Right cardiac atrium (tissue), 5 donors: ENCODE data around the gene ASZ1. TPM values are rescaled to one million over a fixed set of nuclear protein-coding genes. Genes with fewer than 3 reads are reported as not detected.
"Not testable (repeated sequence)": the region's sequence is repeated elsewhere in the genome, so short reads cannot be mapped to it uniquely, and the experiment has no call there.

Experiments
- ATAC-seq, 2 donors: fragments of 200-7000 bp; cut with Tn5 transposase; one replicate each; pipeline versions ENCODE4 v1.8.0 to v1.9.1; 2020; ENCODE audit warnings: moderate library complexity in 2 of 2, mild to moderate bottlenecking in 1 of 2
- DNase-seq, 3 donors: peaks; one replicate each; pipeline ENCODE4 v3.0.0-alpha.2; 2020
- H3K27ac ChIP-seq: one replicate; pipeline ENCODE4 v1.5.1; 2013; ENCODE audit warnings: mild to moderate bottlenecking, low read length, control low read depth, moderate library complexity
- H3K27me3 ChIP-seq: one replicate; pipeline ENCODE4 v1.6.1; 2013; ENCODE audit not compliant: control insufficient read depth, insufficient read depth
- H3K4me1 ChIP-seq: one replicate; pipeline ENCODE4 v1.6.1; 2013; ENCODE audit warnings: low read length; ENCODE audit not compliant: control insufficient read depth, insufficient read depth
- H3K4me3 ChIP-seq: one replicate; pipeline ENCODE4 v1.5.1; 2013; ENCODE audit warnings: low read length, control low read depth
- H3K9me3 ChIP-seq: one replicate; pipeline ENCODE4 v1.6.1; 2013; ENCODE audit warnings: low read length; ENCODE audit not compliant: control insufficient read depth
- WGBS: extraction: QIAGEN DNeasy Blood & Tissue Kit; methylation state at CpG from one replicate; pipeline ENCODE4 v1.1.7; 2013; 5-methylcytosine and 5-hydroxymethylcytosine counted together
- intact Hi-C, 4 donors: fragments of 100-400 bp; cut with DNase I; formaldehyde crosslinking; loops; one replicate each; pipeline versions ENCODE4 v1.11.0 to v1.14.0; 2022 to 2023
- polyA plus RNA-seq: library from polyadenylated mRNA; stranded (reverse); fragments of 200-250 nt; gene quantifications from one replicate; pipeline ENCODE4 v1.2.3, GENCODE V29; 2013
- total RNA-seq, 4 donors: library from RNA; stranded (reverse); fragmentation: NEBNext Ultra II Directional; extraction: Animal tissue kit (Norgen Biotek cat#: 25700); gene quantifications; one replicate each; pipeline ENCODE4 v1.2.1, GENCODE V29; 2021
- donor health status: healthy with polysubstance abuse.
- donor health status: DM: no; HTN: yes; CAD: no.
- donor health status: DM: no; HTN: no; CAD: no.
- donor health status: DM: no; HTN: yes; CAD: no; lungs with severe emphysema.
- donor health status: DM: yes; HTN: yes; CAD: no.

ASZ1 gene
- total and polyA plus RNA-seq, 5 donors, result not detected

DNA sequence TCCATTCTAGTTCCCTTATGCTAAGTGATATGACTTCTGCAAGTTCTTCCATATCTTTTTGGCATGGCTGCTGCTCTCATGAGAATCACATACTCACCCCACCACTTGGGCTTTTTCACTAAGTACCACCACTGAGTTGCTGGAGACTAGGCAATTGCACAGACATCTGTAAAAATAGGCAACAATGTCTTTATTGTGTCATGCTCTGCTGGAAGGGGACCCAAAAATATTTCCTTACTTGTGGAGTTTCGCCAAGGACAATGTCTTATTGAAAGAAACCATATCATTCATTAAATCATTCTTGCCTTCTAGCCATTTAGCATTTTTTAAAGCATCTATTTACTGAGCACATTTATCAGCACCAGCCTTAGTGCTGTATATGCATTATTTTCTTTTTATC lies 17.4 kb upstream of the ASZ1 start:
- WGBS, result 60% methylated on average over 1 of the region's 1 CpG
- DNase-seq (no peak), ATAC-seq (no peak)
- Histone ChIP-seq H3K4me1 (no peaks in the 10 kb centered on the region), H3K9me3 (peaks cover 1% of the 10 kb centered on the region), H3K4me3 (no peak overlapping the region), H3K27me3 (no peaks in the 10 kb centered on the region), H3K27ac (no peak overlapping the region)
- intact Hi-C loops, result no loop called here

DNA sequence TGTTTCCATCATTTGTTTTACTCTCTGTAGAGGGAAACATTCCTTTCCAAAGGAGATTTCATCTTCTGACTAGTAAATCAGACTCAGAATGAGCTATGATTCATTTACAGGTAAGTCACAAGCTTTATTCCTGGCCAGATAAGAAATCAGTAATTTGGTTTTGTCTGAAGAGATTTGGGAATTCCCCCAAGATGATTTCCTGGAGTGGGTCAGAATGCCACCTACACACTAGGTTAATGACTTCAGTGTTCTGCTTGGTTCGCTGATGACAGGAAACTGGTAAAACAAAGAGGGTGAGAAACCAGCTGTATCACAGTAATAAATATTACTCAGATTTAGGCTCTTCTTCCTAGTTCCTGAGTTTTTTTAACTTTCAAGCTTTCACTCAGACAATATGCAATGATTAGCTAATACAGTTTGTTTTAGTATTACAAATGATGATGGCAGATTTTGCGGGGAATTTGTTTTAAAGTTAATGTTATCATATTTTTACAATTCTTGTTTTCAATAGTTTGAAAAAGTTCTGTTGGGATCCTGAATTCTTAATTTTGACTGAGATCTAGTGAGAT lies 8.3 kb upstream of the ASZ1 start:
- 67% methylated on average over 2 of the region's 2 CpGs for WGBS
- H3K4me3 ChIP-seq, result no peak overlapping the region
- DNase-seq, result no peak
- no peaks in the 10 kb centered on the region for H3K9me3 ChIP-seq
- no peaks in the 10 kb centered on the region for H3K27me3 ChIP-seq
- H3K4me1 ChIP-seq, result no peaks in the 10 kb centered on the region
- intact Hi-C loops, result no loop called here
- no peak for ATAC-seq
- H3K27ac ChIP-seq, result no peak overlapping the region

DNA sequence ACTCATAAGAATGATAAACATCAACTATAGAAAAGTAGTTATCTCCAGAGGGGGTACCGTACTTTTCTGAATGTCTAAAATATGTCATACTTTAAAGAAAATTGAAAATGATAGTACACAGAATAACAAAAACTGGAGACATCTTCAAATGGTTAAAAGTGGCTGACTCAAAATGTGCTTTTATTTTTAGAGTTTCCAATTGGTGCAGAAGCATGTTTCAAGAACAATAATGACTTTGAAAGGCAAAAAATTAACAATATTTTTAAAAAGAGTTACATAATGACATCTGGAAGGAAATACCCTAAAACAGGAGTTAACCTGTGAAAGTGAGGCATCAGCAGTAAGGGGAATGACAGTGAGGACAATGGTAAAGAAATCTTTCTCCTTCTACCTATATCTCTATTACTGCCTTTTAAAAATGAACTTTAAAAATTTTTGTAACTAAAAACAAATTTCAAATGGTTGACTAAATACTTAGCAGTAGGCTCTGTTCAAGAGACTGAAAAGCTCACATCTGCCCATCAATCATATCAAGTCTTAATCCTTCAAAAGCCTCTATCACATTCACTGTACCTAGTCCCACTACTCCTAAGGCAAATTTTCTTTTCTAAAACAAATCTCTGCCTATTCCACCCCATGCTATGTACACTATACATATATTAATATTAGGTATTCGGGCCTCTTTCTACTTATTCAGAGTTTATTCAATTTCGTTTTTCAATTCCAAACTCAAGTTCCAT lies 3.0 kb downstream of the ASZ1 start:
- 82% methylated on average over 3 of the region's 3 CpGs for WGBS
- intact Hi-C loops, result no loop called here
- no peaks in the 10 kb centered on the region for H3K9me3 ChIP-seq
- no peak overlapping the region for H3K4me3 ChIP-seq
- no peak for DNase-seq
- H3K27ac ChIP-seq, result no peak overlapping the region
- H3K27me3 ChIP-seq, result no peaks in the 10 kb centered on the region
- H3K4me1 ChIP-seq, result no peaks in the 10 kb centered on the region
- no peak for ATAC-seq

DNA sequence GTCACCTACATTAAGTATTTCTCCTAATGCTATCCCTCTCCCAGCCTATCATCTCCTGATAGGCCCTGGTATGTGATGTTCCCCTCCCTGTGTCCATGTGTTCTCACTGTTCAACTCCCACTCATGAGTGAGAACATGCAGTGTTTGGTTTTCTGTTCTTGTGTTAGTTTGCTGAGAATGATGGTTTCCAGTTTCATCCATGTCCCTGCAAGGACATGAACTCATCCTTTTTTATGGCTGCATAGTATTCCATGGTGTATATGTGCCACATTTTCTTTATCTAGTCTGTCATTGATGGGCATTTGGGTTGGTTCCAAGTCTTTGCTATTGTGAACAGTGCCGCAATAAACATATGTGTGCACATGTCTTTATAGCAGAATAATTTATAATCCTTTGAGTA lies 12.7 kb downstream of the ASZ1 start:
- H3K9me3 ChIP-seq, DNase-seq, H3K4me3 ChIP-seq, H3K27me3 ChIP-seq, H3K4me1 ChIP-seq, H3K27ac ChIP-seq, intact Hi-C loops, ATAC-seq: not testable (repeated sequence)
- 91% methylated on average over 1 of the region's 1 CpG for WGBS

DNA sequence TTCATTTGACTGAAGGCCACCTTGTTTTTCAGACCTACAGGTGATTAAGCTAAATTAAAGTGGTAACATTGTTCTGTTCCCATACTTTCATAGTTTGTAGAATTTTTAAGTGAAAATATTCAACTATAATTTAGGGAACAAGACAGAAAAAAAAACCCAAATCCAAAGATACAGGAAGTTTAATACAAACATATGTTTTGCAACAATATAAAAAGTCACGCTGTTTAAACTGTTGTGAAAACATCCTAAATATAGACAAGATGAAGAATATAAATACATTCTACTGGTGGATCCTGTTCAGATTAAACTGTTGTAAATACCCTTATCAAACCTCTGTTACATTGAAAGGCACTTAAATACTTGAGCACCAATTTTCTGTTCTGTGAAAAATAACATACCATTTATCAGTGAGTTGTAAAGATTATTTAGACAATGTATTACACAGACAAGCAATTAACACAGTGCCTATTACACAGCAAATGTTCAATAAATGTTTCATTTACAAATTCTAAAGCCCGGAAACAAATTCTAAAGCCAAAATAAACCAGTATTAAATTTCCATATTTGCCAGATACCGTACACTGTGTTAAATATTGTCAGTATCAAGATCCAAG lies 14.2 kb downstream of the ASZ1 start:
- no peaks in the 10 kb centered on the region for H3K9me3 ChIP-seq
- no peaks in the 10 kb centered on the region for H3K4me1 ChIP-seq
- intact Hi-C loops, result no loop called here
- H3K27me3 ChIP-seq, result no peaks in the 10 kb centered on the region
- no peak overlapping the region for H3K27ac ChIP-seq
- no peak overlapping the region for H3K4me3 ChIP-seq
- 72% methylated on average over 3 of the region's 3 CpGs for WGBS
- DNase-seq, result no peak
- ATAC-seq, result no peak

DNA sequence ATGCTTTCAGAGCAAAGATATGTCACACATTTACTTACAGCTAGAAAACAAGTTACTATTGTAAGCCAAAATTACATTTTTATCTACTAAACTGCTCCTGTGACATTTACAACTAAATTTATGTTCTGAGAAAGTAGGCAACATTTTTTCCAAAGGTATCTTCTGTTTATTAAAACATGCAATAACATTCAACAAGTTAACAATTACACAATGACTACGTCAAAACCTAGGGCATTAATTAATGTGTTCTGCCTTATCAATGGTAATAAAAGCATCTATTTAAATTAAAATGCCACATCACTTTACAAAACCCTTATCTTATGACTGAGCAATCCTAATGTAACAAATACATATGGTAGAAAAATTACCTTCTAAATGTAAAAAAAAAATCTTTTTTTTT lies 14.9 kb downstream of the ASZ1 start:
- no peak for ATAC-seq
- WGBS, result 72% methylated on average over 1 of the region's 1 CpG

DNA sequence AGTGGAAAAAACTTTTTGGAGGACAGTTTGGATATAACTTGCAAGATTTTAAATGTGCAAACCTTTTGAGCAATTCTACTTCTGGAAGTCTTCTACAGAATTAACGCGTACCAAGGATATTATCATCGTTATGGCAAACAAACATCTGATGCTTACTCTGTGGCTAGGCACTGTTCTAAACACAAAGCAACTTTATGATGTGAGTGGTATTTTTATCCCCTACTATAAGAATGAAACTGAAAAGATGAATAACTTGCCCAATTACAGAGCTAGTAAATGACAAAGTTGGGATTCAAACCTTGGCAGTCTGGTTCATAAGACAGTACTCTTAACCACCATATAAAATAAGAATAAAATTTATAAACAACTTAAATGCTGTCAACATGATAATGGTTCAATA lies 15.8 kb downstream of the ASZ1 start:
- ATAC-seq (no peak), DNase-seq (no peak)
- no peaks in the 10 kb centered on the region for H3K9me3 ChIP-seq
- H3K27me3 ChIP-seq, result no peaks in the 10 kb centered on the region
- no peaks in the 10 kb centered on the region for H3K4me1 ChIP-seq
- intact Hi-C loops, result no loop called here
- WGBS, result 84% methylated on average over 3 of the region's 3 CpGs
- no peak overlapping the region for H3K27ac ChIP-seq
- H3K4me3 ChIP-seq, result no peak overlapping the region

More for the DNA sequence above, 14.9 kb downstream of the ASZ1 start:
- Histone ChIP-seq H3K4me3 (no peak overlapping the region), H3K4me1 (no peaks in the 10 kb centered on the region), H3K27ac (no peak overlapping the region), H3K9me3 (no peaks in the 10 kb centered on the region), H3K27me3 (no peaks in the 10 kb centered on the region)
- intact Hi-C loops, result no loop called here
- no peak for DNase-seq

DNA sequence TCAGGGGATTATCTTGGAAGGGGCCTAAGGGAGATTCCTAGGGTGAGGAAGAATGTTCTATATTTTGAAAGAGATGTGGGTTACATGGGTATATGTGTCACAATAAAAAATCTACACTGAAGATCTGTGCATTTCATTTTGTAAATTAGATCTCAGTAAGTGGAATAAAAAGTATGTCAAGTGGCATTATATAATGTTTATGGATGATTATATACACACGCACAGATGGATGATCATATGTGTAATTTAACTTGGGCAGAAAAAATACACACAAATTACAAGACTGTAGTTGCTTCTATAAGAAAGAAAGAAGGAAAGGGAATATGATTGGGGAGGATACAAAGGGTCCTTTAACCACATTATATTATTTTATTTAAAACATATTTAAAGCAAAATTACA lies 18.5 kb downstream of the ASZ1 start:
- intact Hi-C loops, result no loop called here
- 92% methylated on average over 1 of the region's 1 CpG for WGBS
- H3K9me3 ChIP-seq, result no peaks in the 10 kb centered on the region
- DNase-seq, result no peak
- no peak overlapping the region for H3K4me3 ChIP-seq
- no peaks in the 10 kb centered on the region for H3K4me1 ChIP-seq
- no peak overlapping the region for H3K27ac ChIP-seq
- no peak for ATAC-seq
- H3K27me3 ChIP-seq, result no peaks in the 10 kb centered on the region

DNA sequence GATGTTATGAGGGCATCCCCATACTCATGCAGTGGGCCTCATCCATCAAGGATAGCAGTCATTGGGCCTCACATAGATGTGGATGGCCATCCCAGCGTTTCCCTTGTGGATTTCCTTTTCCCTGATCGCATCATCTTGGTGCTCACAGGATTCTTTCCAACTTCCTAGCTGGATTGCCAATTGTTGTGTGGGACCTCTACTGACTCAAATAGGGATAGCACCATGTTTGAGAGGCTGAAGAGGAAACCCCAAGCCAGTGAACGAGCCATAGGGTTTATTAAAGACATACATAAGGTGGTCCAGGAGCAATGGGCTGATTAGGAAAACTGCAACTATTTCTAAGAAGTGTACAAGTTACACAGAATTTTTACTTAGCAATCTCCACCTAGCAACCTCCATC lies 21.8 kb downstream of the ASZ1 start:
- H3K9me3 ChIP-seq, result no peaks in the 10 kb centered on the region
- no peak overlapping the region for H3K4me3 ChIP-seq
- ATAC-seq (no peak), DNase-seq (no peak)
- no peaks in the 10 kb centered on the region for H3K4me1 ChIP-seq
- no peak overlapping the region for H3K27ac ChIP-seq
- 71% methylated on average over 3 of the region's 3 CpGs for WGBS
- no peaks in the 10 kb centered on the region for H3K27me3 ChIP-seq
- intact Hi-C loops, result no loop called here

DNA sequence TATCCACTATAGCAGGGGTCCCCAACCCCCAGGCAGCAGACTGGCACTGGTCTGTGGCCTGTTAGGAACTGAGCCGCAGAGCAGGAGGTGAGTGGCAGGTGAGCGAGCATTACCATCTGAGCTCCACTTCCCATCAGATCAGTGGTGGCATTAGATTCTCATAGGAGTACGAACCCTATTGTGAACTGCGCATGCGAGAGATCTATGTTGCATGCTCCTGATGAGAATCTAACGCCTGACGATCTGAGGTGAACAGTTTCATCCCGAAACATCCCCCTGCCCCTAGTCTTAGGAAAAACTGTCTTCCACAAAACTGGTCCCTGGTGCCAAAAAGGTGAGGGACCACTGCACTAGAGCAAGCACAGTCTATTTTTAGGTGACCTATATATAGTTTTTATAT lies 23.6 kb downstream of the ASZ1 start:
- 95% methylated on average over 8 of the region's 8 CpGs for WGBS
- intact Hi-C loops, result no loop called here

DNA sequence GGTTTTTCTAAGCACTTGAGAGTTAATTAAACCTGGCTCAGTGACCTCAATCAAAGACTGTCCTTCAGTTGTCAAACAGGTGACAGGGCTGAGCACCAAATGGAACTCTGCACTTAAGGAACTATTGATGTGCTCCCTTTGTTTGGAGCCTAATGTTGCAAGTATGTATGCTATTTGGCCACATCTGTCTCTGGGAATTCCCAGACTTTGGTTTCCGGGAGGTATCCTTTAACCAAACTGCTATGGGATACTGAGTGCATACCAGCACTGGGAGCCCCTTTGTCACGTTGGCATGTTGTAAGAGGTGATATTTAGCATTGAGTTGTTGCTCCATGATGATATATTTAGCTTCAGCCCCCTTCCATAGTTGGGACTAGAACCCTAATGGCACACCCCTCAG lies 25.2 kb downstream of the ASZ1 start:
- Histone ChIP-seq H3K4me3 (no peak overlapping the region), H3K27me3 (no peaks in the 10 kb centered on the region), H3K4me1 (no peaks in the 10 kb centered on the region), H3K9me3 (no peaks in the 10 kb centered on the region), H3K27ac (no peak overlapping the region)
- intact Hi-C loops, result no loop called here
- 60% methylated on average over 2 of the region's 2 CpGs for WGBS
- no peak for ATAC-seq
- DNase-seq, result no peak

More for the DNA sequence above, 23.6 kb downstream of the ASZ1 start:
- Histone ChIP-seq H3K4me1 (no peaks in the 10 kb centered on the region), H3K4me3 (no peak overlapping the region), H3K27ac (no peak overlapping the region), H3K9me3 (no peaks in the 10 kb centered on the region), H3K27me3 (no peaks in the 10 kb centered on the region)
- DNase-seq (no peak), ATAC-seq (no peak)
